GM12878 (cell line): ENCODE measurements around the gene C4orf36. TPM values are rescaled to one million over a fixed set of nuclear protein-coding genes. Genes with fewer than 3 reads are reported as not detected.

Source experiments
- ATAC-seq: fragments of 200-7000 bp; cut with Tn5 transposase; 3 replicates; pipeline ENCODE4 v1.9.1; 2020; ENCODE audit warnings: mild to moderate bottlenecking, moderate library complexity
- BruUV-seq: library from RNA; stranded (reverse); fragments of 400-500 nt; replicated peaks from 2 replicates; lab custom pipeline; 2021; lab: Mats Ljungman, UMichigan
- CTCF ChIA-PET: fragments of 300-600 bp; sonication (Branson Sonifier 250); formaldehyde crosslinking; extraction: SDS; loops from one replicate; lab custom pipeline; 2021; ENCODE audit warnings: inconsistent platforms; lab: Yijun Ruan, JAX
- POLR2A ChIA-PET: fragments of 350-600 bp; formaldehyde crosslinking; extraction: SDS; loops from one replicate; lab custom pipeline; 2021; ENCODE audit warnings: inconsistent platforms; lab: Charles Lee
- RAD21 ChIA-PET: fragments of 300-600 bp; sonication (Branson Sonifier 250); formaldehyde crosslinking; loops from one replicate; lab custom pipeline; 2023; ENCODE audit warnings: antibody characterized with exemption; ENCODE audit not compliant: unreplicated experiment; lab: Charles Lee
- SMC1A ChIA-PET: fragments of 300-600 bp; sonication (Branson Sonifier 250); formaldehyde crosslinking; loops from one replicate; lab custom pipeline; 2023; ENCODE audit not compliant: unreplicated experiment, uncharacterized antibody; lab: Charles Lee
- DNase-seq: peaks from one replicate; pipeline ENCODE4 v3.0.0-alpha.2; 2011; ENCODE audit warnings: low read depth, low spot score
- FAIRE-seq: peaks from 3 replicates; lab custom pipeline; 2011; peaks lifted over from hg19 to GRCh38; lab: Jason Lieb, UNC
- H2AFZ ChIP-seq: 2 replicates; pipeline ENCODE4 v1.6.0; 2011; ENCODE audit warnings: low read depth, low read length, control low read depth; ENCODE audit not compliant: control insufficient read depth
- H3K27ac ChIP-seq: 2 replicates; pipeline ENCODE4 v1.5.1; 2011; ENCODE audit warnings: control low read depth; ENCODE audit not compliant: control insufficient read depth, insufficient read depth
- H3K27me3 ChIP-seq, 2 experiments: replicated peaks in 1 of 2; 2 replicates each; pipeline versions ENCODE4 v1.6.0 to v1.6.1; 2011; ENCODE audit warnings: low read length in 1 of 2; ENCODE audit not compliant: control insufficient read depth in 2 of 2, insufficient read depth in 2 of 2
- H3K36me3 ChIP-seq, 2 experiments: 2 replicates each; pipeline ENCODE4 v1.5.1; 2011; ENCODE audit warnings: low read length in 1 of 2; ENCODE audit not compliant: control insufficient read depth in 2 of 2, insufficient read depth in 2 of 2
- H3K4me1 ChIP-seq: 2 replicates; pipeline ENCODE4 v1.6.1; 2011; ENCODE audit warnings: mild to moderate bottlenecking, low read length, moderate library complexity, mixed read lengths; ENCODE audit not compliant: control insufficient read depth, insufficient read depth
- H3K4me2 ChIP-seq: 2 replicates; pipeline ENCODE4 v1.6.0; 2011; ENCODE audit warnings: control low read depth; ENCODE audit not compliant: control insufficient read depth, insufficient read depth
- H3K4me3 ChIP-seq: fragments of 200-600 bp; sonication (generic); 2 replicates; pipeline ENCODE4 v1.5.1; 2016
- H3K79me2 ChIP-seq: 2 replicates; pipeline ENCODE4 v1.6.0; 2011; ENCODE audit warnings: low read length; ENCODE audit not compliant: control insufficient read depth, insufficient read depth
- H3K9ac ChIP-seq: 2 replicates; pipeline ENCODE4 v1.8.0; 2011; ENCODE audit warnings: low read length, control low read depth, mixed read lengths; ENCODE audit not compliant: control insufficient read depth, insufficient read depth
- H3K9me3 ChIP-seq: replicated peaks from 3 replicates; pipeline ENCODE4 v1.5.1; 2011; ENCODE audit warnings: mild to moderate bottlenecking, low read length; ENCODE audit not compliant: control insufficient read depth, insufficient read depth
- H4K20me1 ChIP-seq: 2 replicates; pipeline ENCODE4 v1.6.0; 2011; ENCODE audit not compliant: control insufficient read depth, insufficient read depth
- IKZF1 ChIP-seq: fragments of 450-650 bp; conservative IDR thresholded peaks from 2 replicates; pipeline ENCODE4 v1.6.1; 2017; ENCODE audit warnings: antibody characterized with exemption, mild to moderate bottlenecking
- PML ChIP-seq: IDR thresholded peaks from 2 replicates; pipeline ENCODE4 v1.6.1; 2012; ENCODE audit warnings: low read length, inconsistent platforms
- SREBF2 ChIP-seq: IDR thresholded peaks from 2 replicates; pipeline ENCODE4 v1.6.1; 2012; ENCODE audit warnings: mild to moderate bottlenecking, low read length
- SUPT20H ChIP-seq: IDR thresholded peaks from 2 replicates; pipeline ENCODE4 v1.6.1; 2011; ENCODE audit warnings: low read depth, mild to moderate bottlenecking, low read length, moderate library complexity, borderline replicate concordance; ENCODE audit not compliant: control insufficient read depth
- YY1 ChIP-seq: IDR thresholded peaks from 2 replicates; pipeline ENCODE4 v1.6.1; 2011; ENCODE audit warnings: low read depth, mild to moderate bottlenecking, low read length
- ZNF274 ChIP-seq: IDR thresholded peaks from one replicate; pipeline ENCODE4 v1.8.0; 2011; ENCODE audit not compliant: insufficient read length, insufficient read depth
- WGBS: methylation state at CpG from one replicate; pipeline ENCODE4 v1.1.6; 2016; ENCODE audit warnings: low lambda C conversion rate; ENCODE audit not compliant: insufficient replicate concordance, insufficient coverage; ENCODE audit errors: missing lambda C conversion rate; 5-methylcytosine and 5-hydroxymethylcytosine counted together
- in situ Hi-C: fragments of 300-500 bp; cut with MboI; formaldehyde crosslinking; loops from 9 replicates; pipeline ENCODE4 v1.14.3; 2018; ENCODE audit warnings: mixed read lengths
- intact Hi-C: fragments of 100-400 bp; cut with micrococcal nuclease; formaldehyde crosslinking; loops from one replicate; pipeline ENCODE4 v1.14.2; 2022; ENCODE audit not compliant: unreplicated experiment
- polyA plus RNA-seq, 11 experiments: library from polyadenylated mRNA; depleted of rRNA in 4 of 11; unstranded in 6 of 11; stranded (reverse) in 5 of 11; fragments of >200 nt; fragmentation: Nextera tagmentation in 4 of 11; fragmentation: Illumina TruSeq in 1 of 11; extraction: Ambion mirVana in 4 of 11; extraction: Trizol in 1 of 11; gene quantifications; 1 replicate in 1 of 11; 2 replicates in 10 of 11; pipeline versions ENCODE4 v1.2.1 to v1.2.3, GENCODE V29; 2011 to 2016; ENCODE audit warnings: inconsistent platforms in 2 of 11, missing spikeins in 2 of 11, low read depth in 1 of 11
- total RNA-seq, 4 experiments: library from RNA; depleted of rRNA in 3 of 4; stranded (reverse); fragments of >200 nt in 3 of 4; fragmentation: Illumina TruSeq in 1 of 4; extraction: Trizol in 1 of 4; gene quantifications; 2 replicates each; pipeline versions ENCODE4 v1.2.1 to v1.2.3, GENCODE V29; 2013 to 2021
- TF ChIP-seq, protein P1 (sequence below): fragments of 450-650 bp; IDR thresholded peaks from 2 replicates; pipeline ENCODE4 v1.6.1; 2017; ENCODE audit warnings: mild to moderate bottlenecking, moderate library complexity

The C4orf36 gene
- total and polyA plus RNA-seq, 10 of the 15 experiments (the other 5 are each of a cell fraction or from before 2014, with no cell fraction given): 0.35 to 2.7 (median 1.3) TPM; not detected in 2

DNA sequence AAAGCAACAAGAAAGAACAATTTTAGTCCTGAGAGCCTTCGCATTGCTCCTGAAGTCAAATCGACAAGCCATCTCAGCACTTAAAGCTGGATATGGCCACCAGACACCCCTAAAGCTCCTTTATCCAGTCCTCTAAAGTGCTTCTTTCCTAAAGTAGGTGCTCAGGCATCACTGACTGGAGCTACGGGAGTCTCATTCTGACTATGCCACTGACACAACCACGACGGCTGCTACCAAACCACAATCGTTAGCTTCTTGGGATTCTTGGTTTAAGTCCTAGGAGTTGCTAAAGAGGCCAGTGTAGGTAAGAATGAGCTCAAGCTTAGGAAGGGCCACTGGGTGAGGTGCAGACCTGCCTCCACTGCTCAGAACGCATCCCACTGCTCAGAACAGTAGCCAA, 44.1 kb downstream of the C4orf36 start:
- Histone ChIP-seq H3K4me2 (no peak overlapping the region), H3K9me3 (no peaks in the 10 kb centered on the region), H3K27ac (no peak overlapping the region), H3K4me3 (no peak overlapping the region), H3K27me3 (no peaks in the 10 kb centered on the region), H3K36me3 (no peaks in the 10 kb centered on the region), H3K9ac (no peak overlapping the region), H3K79me2 (no peaks in the 10 kb centered on the region), H3K4me1 (no peaks in the 10 kb centered on the region), H4K20me1 (no peaks in the 10 kb centered on the region), H2AFZ (no peak overlapping the region)
- ChIA-PET SMC1A (interaction anchor here (1.2 to 1.5 kb wide), 3 partner anchors 11 to 352 kb away, joined by 3 to 6 read pairs (median 4); no protein-coding TSS in a partner anchor), CTCF (interaction anchor here (0.7 to 1.7 kb wide), 4 partner anchors 85 to 349 kb away, joined by 3 to 6 read pairs (median 3); no protein-coding TSS in a partner anchor), POLR2A (no interaction called here), RAD21 (interaction anchor here (1.8 kb wide), 1 partner anchor 75 kb away, joined by 5 read pairs; no protein-coding TSS in a partner anchor)
- in situ Hi-C loops (no loop called here), intact Hi-C loops (no loop called here)
- 24% methylated on average over 7 of the region's 7 CpGs for WGBS
- no TSS peak for BruUV-seq
- FAIRE-seq (no peak), ATAC-seq (no peak), DNase-seq (no peak)
- TF ChIP-seq ZNF274: no peak
- TF ChIP-seq PML: no peak
- no peak for TF ChIP-seq IKZF1
- no peak for TF ChIP-seq SUPT20H
- no peak for TF ChIP-seq YY1
- no peak for TF ChIP-seq SREBF2
- TF ChIP-seq, protein P1, sequence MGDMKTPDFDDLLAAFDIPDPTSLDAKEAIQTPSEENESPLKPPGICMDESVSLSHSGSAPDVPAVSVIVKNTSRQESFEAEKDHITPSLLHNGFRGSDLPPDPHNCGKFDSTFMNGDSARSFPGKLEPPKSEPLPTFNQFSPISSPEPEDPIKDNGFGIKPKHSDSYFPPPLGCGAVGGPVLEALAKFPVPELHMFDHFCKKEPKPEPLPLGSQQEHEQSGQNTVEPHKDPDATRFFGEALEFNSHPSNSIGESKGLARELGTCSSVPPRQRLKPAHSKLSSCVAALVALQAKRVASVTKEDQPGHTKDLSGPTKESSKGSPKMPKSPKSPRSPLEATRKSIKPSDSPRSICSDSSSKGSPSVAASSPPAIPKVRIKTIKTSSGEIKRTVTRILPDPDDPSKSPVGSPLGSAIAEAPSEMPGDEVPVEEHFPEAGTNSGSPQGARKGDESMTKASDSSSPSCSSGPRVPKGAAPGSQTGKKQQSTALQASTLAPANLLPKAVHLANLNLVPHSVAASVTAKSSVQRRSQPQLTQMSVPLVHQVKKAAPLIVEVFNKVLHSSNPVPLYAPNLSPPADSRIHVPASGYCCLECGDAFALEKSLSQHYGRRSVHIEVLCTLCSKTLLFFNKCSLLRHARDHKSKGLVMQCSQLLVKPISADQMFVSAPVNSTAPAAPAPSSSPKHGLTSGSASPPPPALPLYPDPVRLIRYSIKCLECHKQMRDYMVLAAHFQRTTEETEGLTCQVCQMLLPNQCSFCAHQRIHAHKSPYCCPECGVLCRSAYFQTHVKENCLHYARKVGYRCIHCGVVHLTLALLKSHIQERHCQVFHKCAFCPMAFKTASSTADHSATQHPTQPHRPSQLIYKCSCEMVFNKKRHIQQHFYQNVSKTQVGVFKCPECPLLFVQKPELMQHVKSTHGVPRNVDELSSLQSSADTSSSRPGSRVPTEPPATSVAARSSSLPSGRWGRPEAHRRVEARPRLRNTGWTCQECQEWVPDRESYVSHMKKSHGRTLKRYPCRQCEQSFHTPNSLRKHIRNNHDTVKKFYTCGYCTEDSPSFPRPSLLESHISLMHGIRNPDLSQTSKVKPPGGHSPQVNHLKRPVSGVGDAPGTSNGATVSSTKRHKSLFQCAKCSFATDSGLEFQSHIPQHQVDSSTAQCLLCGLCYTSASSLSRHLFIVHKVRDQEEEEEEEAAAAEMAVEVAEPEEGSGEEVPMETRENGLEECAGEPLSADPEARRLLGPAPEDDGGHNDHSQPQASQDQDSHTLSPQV: no peak
